KMS-11 (cell line): ENCODE measurements around the gene TIMMDC1.

Experiments used
- H2AFZ ChIP-seq: fragments of 200-600 bp; sonication (generic); 2 replicates; pipeline ENCODE4 v1.6.1; 2016; ENCODE audit warnings: antibody characterized with exemption, mixed run types, low read depth
- H3K27ac ChIP-seq: fragments of 200-600 bp; sonication (generic); 2 replicates; pipeline ENCODE4 v1.6.1; 2016; ENCODE audit warnings: mild to moderate bottlenecking, mixed run types
- H3K27me3 ChIP-seq: fragments of 200-600 bp; sonication (generic); 2 replicates; pipeline ENCODE4 v1.6.1; 2017; ENCODE audit warnings: mild to moderate bottlenecking, low read depth, mixed run types, moderate library complexity; ENCODE audit not compliant: insufficient read depth
- H3K36me3 ChIP-seq: fragments of 200-600 bp; sonication (generic); 2 replicates; pipeline ENCODE4 v1.6.1; 2017; ENCODE audit warnings: mild to moderate bottlenecking, mixed run types; ENCODE audit not compliant: insufficient read depth
- H3K4me1 ChIP-seq: fragments of 200-600 bp; sonication (generic); 2 replicates; pipeline ENCODE4 v1.6.1; 2016; ENCODE audit warnings: mild to moderate bottlenecking, low read depth, mixed run types; ENCODE audit not compliant: poor library complexity, severe bottlenecking
- H3K4me2 ChIP-seq: fragments of 200-600 bp; sonication (generic); 2 replicates; pipeline ENCODE4 v1.7.0; 2016; ENCODE audit warnings: mild to moderate bottlenecking, mixed run types
- H3K4me3 ChIP-seq: fragments of 200-600 bp; sonication (generic); IDR thresholded peaks from 2 replicates; pipeline ENCODE4 v1.6.1; 2017; ENCODE audit warnings: low read depth, low read length, mixed read lengths; ENCODE audit not compliant: insufficient read depth
- H3K79me2 ChIP-seq: fragments of 200-600 bp; sonication (generic); 2 replicates; pipeline ENCODE4 v1.6.1; 2016; ENCODE audit warnings: low read depth, mixed run types; ENCODE audit not compliant: insufficient read depth
- H3K9ac ChIP-seq: fragments of 200-600 bp; sonication (generic); 2 replicates; pipeline ENCODE4 v1.6.1; 2016; ENCODE audit warnings: mild to moderate bottlenecking, mixed run types
- H4K20me1 ChIP-seq: fragments of 200-600 bp; sonication (generic); 2 replicates; pipeline ENCODE4 v1.6.1; 2016; ENCODE audit warnings: mild to moderate bottlenecking, mixed run types; ENCODE audit not compliant: insufficient read depth
- TF ChIP-seq, protein P1 (sequence below): fragments of 200-600 bp; sonication (generic); conservative IDR thresholded peaks from 2 replicates; pipeline ENCODE4 v1.6.1; 2017; ENCODE audit warnings: low read depth, mild to moderate bottlenecking, antibody characterized with exemption, low read length, moderate library complexity, mixed read lengths

The TIMMDC1 gene

DNA sequence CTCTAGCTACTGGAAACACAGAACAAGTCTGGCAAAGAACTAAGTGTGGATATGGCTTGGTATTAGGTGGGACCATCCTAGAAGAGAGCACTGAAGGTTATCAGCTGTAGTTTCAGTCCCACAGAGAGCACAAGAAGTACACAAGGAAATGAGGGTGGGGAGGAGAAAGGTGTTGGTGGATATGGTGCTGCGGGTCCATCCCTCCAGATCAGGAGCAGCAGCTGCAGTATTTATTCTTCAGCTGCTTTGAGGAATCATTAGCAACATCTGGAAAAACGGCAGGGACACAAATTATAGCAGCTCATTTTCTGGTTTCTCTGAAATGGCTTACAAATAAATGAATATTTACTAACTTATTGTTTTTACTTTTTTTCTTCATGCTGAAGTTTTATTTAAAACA is 32.1 kb downstream of the TIMMDC1 start:
- no peaks in the 10 kb centered on the region for H4K20me1 ChIP-seq
- H3K4me3 ChIP-seq, result no peak overlapping the region
- TF ChIP-seq, protein P1, sequence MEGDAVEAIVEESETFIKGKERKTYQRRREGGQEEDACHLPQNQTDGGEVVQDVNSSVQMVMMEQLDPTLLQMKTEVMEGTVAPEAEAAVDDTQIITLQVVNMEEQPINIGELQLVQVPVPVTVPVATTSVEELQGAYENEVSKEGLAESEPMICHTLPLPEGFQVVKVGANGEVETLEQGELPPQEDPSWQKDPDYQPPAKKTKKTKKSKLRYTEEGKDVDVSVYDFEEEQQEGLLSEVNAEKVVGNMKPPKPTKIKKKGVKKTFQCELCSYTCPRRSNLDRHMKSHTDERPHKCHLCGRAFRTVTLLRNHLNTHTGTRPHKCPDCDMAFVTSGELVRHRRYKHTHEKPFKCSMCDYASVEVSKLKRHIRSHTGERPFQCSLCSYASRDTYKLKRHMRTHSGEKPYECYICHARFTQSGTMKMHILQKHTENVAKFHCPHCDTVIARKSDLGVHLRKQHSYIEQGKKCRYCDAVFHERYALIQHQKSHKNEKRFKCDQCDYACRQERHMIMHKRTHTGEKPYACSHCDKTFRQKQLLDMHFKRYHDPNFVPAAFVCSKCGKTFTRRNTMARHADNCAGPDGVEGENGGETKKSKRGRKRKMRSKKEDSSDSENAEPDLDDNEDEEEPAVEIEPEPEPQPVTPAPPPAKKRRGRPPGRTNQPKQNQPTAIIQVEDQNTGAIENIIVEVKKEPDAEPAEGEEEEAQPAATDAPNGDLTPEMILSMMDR, result no peak
- H3K27me3 ChIP-seq, result no peaks in the 10 kb centered on the region
- no peaks in the 10 kb centered on the region for H3K4me1 ChIP-seq
- H2AFZ ChIP-seq, result no peak overlapping the region
- no peak overlapping the region for H3K4me2 ChIP-seq
- no peak overlapping the region for H3K27ac ChIP-seq
- H3K9ac ChIP-seq, result no peak overlapping the region
- H3K36me3 ChIP-seq, result no peaks in the 10 kb centered on the region
- H3K79me2 ChIP-seq, result no peaks in the 10 kb centered on the region

DNA sequence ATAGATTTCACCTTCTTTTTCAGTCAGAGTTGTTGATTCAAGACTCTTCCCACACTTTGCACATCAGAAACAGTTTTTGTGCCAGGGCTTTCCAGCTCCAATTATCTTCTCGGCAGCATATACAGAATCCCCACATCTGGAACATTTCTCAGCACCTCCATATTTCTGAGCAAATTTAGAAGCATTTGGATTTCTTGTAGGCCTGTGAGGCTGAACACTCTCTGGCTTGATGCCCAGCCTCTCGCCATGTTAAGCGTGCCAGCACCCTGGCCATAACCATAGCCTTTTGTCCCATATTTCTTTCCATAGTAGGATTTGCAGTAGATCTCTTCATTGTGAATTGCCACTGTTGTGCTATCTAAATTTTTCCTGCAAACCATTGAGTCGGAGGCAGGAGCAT is 32.8 kb downstream of the TIMMDC1 start:
- no peak overlapping the region for H3K9ac ChIP-seq
- H3K36me3 ChIP-seq, result no peaks in the 10 kb centered on the region
- no peaks in the 10 kb centered on the region for H4K20me1 ChIP-seq
- no peak overlapping the region for H2AFZ ChIP-seq
- H3K4me1 ChIP-seq, result no peaks in the 10 kb centered on the region
- no peaks in the 10 kb centered on the region for H3K79me2 ChIP-seq
- no peak overlapping the region for H3K27ac ChIP-seq
- H3K4me2 ChIP-seq, result no peak overlapping the region
- H3K27me3 ChIP-seq, result no peaks in the 10 kb centered on the region
- TF ChIP-seq, protein P1, result no peak
- no peak overlapping the region for H3K4me3 ChIP-seq

DNA sequence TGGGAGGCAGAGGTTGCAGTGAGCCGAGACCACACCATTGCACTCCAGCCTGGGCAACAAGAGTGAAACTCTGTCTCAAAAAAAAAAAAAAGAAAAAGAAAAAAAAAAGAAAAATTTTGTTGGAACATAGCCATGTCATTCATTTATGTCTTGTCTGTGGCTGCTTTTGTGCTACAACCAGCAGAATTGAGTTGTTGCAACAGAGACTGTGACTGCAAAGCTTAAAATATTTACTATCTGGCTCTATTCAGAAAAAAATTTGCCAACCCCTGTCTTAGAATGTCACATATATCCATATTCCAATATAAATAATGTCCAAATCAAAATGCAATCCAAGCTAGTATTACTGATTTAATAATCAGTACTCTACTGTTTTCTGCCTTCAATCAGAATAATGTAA is 35.9 kb downstream of the TIMMDC1 start:
- no peaks in the 10 kb centered on the region for H3K27me3 ChIP-seq
- H2AFZ ChIP-seq, result no peak overlapping the region
- H3K4me1 ChIP-seq, result peaks cover 6% of the 10 kb centered on the region
- no peak overlapping the region for H3K4me2 ChIP-seq
- H3K27ac ChIP-seq, result no peak overlapping the region
- TF ChIP-seq, protein P1, result no peak
- no peaks in the 10 kb centered on the region for H4K20me1 ChIP-seq
- no peak overlapping the region for H3K4me3 ChIP-seq
- H3K79me2 ChIP-seq, result no peaks in the 10 kb centered on the region
- no peak overlapping the region for H3K9ac ChIP-seq
- H3K36me3 ChIP-seq, result no peaks in the 10 kb centered on the region

DNA sequence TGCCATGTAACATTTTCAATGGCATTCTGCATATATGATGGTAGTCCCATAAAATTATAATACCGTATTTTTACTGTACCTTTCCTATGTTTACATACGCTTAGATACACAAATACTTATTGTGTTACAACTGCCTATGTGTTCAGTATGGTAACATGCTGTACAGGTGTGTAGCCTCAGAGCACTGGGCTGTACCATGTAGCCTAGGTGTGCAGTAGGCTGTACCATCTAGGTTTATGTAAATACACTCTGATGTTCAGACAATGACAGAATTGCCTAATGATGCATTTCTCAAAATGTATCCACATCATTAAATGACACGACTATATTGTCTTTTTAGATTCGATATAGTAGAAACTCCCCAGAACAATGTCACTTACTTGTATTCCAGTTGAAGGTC is 38.4 kb downstream of the TIMMDC1 start:
- Histone ChIP-seq H4K20me1 (no peaks in the 10 kb centered on the region), H3K4me2 (no peak overlapping the region), H3K27ac (no peak overlapping the region), H3K27me3 (no peaks in the 10 kb centered on the region), H3K79me2 (no peaks in the 10 kb centered on the region), H3K36me3 (no peaks in the 10 kb centered on the region), H3K4me1 (peaks cover 6% of the 10 kb centered on the region), H3K4me3 (no peak overlapping the region), H2AFZ (no peak overlapping the region), H3K9ac (no peak overlapping the region)
- TF ChIP-seq, protein P1, result no peak
